ENCODE data around the gene TAF3. TPM values are rescaled to one million over a fixed set of nuclear protein-coding genes. Genes with fewer than 3 reads are reported as not detected.

The TAF3 gene
- polyA plus RNA-seq, 3 donors = 1.6 to 3.9 (median 3.4) TPM

DNA sequence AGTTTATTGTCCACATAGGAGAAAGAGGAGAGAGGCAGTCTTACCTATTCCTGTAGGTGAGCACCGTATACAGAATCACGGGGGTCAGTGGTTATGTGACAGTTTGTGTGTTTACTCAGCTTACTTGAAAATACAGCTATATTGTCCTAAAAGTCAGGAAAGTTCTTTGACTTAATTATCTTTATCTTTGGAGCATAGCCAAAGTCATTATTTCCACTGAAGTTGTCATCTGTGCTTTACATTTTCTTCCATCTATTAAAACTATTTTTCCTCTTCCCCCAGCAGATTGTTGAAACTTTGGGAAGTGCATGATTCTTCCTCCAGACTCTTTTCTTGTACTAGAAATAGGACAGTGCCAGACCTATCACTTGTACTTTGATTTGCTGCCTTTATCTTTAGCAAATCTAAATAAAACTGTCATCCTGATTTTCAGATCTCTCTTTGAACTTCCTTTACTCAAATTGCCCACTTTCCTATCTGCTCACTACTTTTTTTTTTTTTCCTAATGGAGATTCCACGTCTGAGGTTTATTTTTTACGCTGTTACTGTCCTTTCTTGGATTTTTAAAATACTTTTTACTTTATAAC lies 58.3 kb downstream of the TAF3 start:
- H3K79me2 ChIP-seq (ENCODE audit: insufficient read depth, low read length) = no peaks in the 10 kb centered on the region
- no peak overlapping the region for H3K27ac ChIP-seq (ENCODE audit: low read depth in 1 of 2, low read length in 2 of 2)
- no peak for DNase-seq
- no peaks in the 10 kb centered on the region for H3K27me3 ChIP-seq (ENCODE audit: control insufficient read depth in 2 of 2, insufficient read depth in 2 of 2, low read length in 2 of 2)
- H3K36me3 ChIP-seq (replicated peaks in 1 of 2; ENCODE audit: control insufficient read depth in 1 of 2, insufficient read depth in 2 of 2, low read length in 2 of 2) = no peaks in the 10 kb centered on the region
- no CpG with 5 or more reads among the region's 4 CpGs for WGBS (ENCODE audit: insufficient coverage)
- no peaks in the 10 kb centered on the region for H3K4me1 ChIP-seq (ENCODE audit: control insufficient read depth in 1 of 2, insufficient read depth in 2 of 2, low read length in 2 of 2)
- H3K27me3 Mint-ChIP-seq (ENCODE audit: low read depth in 3 of 3) = peaks cover 0 to 2% (median 2%) of the 10 kb centered on the region in 3 donors
- no peak overlapping the region for H3K4me3 ChIP-seq (replicated peaks in 1 of 3; ENCODE audit: low read depth in 2 of 3, low read length in 3 of 3)
- H3K36me3 Mint-ChIP-seq = no peaks in the 10 kb centered on the region
- H3K4me1 Mint-ChIP-seq = peaks cover 3% of the 10 kb centered on the region
- no peak overlapping the region for H3K27ac Mint-ChIP-seq
- peaks cover 0 to 2% (median 0%) of the 10 kb centered on the region in 7 donors for H3K9me3 Mint-ChIP-seq
- peaks cover 40% of the 10 kb centered on the region for H4K20me1 ChIP-seq (ENCODE audit: insufficient read depth, low read length)
- H3K4me2 ChIP-seq (replicated peaks; ENCODE audit: extremely low read depth, low read length, poor library complexity, severe bottlenecking) = no peak overlapping the region
- intact Hi-C loops (cut with micrococcal nuclease) = no loop called here
- H3K4me3 Mint-ChIP-seq = no peak overlapping the region
- H3K9me3 ChIP-seq (replicated peaks in 1 of 2; ENCODE audit: control insufficient read depth in 1 of 2, insufficient read depth in 1 of 2, low read length in 2 of 2) = no peaks in the 10 kb centered on the region
- H2AFZ ChIP-seq (ENCODE audit: insufficient read depth, low read depth, low read length, poor library complexity, severe bottlenecking) = no peak overlapping the region
- TF ChIP-seq, protein P1, sequence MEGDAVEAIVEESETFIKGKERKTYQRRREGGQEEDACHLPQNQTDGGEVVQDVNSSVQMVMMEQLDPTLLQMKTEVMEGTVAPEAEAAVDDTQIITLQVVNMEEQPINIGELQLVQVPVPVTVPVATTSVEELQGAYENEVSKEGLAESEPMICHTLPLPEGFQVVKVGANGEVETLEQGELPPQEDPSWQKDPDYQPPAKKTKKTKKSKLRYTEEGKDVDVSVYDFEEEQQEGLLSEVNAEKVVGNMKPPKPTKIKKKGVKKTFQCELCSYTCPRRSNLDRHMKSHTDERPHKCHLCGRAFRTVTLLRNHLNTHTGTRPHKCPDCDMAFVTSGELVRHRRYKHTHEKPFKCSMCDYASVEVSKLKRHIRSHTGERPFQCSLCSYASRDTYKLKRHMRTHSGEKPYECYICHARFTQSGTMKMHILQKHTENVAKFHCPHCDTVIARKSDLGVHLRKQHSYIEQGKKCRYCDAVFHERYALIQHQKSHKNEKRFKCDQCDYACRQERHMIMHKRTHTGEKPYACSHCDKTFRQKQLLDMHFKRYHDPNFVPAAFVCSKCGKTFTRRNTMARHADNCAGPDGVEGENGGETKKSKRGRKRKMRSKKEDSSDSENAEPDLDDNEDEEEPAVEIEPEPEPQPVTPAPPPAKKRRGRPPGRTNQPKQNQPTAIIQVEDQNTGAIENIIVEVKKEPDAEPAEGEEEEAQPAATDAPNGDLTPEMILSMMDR (IDR thresholded peaks at IDR 0.05) = no peak
- no peak overlapping the region for H3K9ac ChIP-seq (ENCODE audit: insufficient read depth, low read length, poor library complexity, severe bottlenecking)

DNA sequence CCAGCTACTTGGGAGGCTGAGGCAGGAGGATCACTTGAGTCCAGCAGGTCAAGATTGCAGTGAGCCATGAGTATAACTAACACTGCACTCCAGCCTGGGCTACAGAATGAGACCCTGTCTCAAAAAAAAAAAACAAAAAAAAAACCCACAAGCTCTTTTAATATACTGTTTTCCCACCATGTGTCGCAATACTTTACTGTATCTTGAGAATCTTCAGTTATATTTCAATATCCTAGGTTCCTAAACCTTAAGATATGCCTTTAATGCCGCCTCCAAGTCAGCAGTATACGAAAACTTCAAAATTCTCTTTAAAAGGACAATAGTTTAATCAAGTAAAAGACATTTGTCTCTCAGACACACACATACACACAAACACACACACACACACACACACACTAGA lies 62.8 kb downstream of the TAF3 start:
- Histone ChIP-seq H3K4me1 (ENCODE audit: control insufficient read depth in 1 of 2, insufficient read depth in 2 of 2, low read length in 2 of 2) (no peaks in the 10 kb centered on the region), H3K27me3 (ENCODE audit: control insufficient read depth in 2 of 2, insufficient read depth in 2 of 2, low read length in 2 of 2) (no peaks in the 10 kb centered on the region), H3K9ac (ENCODE audit: insufficient read depth, low read length, poor library complexity, severe bottlenecking) (no peak overlapping the region), H3K27ac (ENCODE audit: low read depth in 1 of 2, low read length in 2 of 2) (no peak overlapping the region), H3K4me2 (replicated peaks; ENCODE audit: extremely low read depth, low read length, poor library complexity, severe bottlenecking) (no peak overlapping the region), H3K4me3 (replicated peaks in 1 of 3; ENCODE audit: low read depth in 2 of 3, low read length in 3 of 3) (no peak overlapping the region), H3K36me3 (replicated peaks in 1 of 2; ENCODE audit: control insufficient read depth in 1 of 2, insufficient read depth in 2 of 2, low read length in 2 of 2) (no peaks in the 10 kb centered on the region), H3K9me3 (replicated peaks in 1 of 2; ENCODE audit: control insufficient read depth in 1 of 2, insufficient read depth in 1 of 2, low read length in 2 of 2) (no peaks in the 10 kb centered on the region), H3K79me2 (ENCODE audit: insufficient read depth, low read length) (no peaks in the 10 kb centered on the region), H2AFZ (ENCODE audit: insufficient read depth, low read depth, low read length, poor library complexity, severe bottlenecking) (no peak overlapping the region), H4K20me1 (ENCODE audit: insufficient read depth, low read length) (peaks cover 45% of the 10 kb centered on the region)
- no peak overlapping the region for H3K27ac Mint-ChIP-seq
- DNase-seq = no peak
- intact Hi-C loops (cut with micrococcal nuclease) = no loop called here
- H3K36me3 Mint-ChIP-seq = peaks cover 0 to 3% of the 10 kb centered on the region in 2 donors
- no CpG with 5 or more reads among the region's 3 CpGs for WGBS (ENCODE audit: insufficient coverage)
- peaks cover 0 to 2% (median 0%) of the 10 kb centered on the region in 3 donors for H3K27me3 Mint-ChIP-seq (ENCODE audit: low read depth in 3 of 3)
- H3K4me1 Mint-ChIP-seq = no peaks in the 10 kb centered on the region
- peaks cover 0 to 1% (median 0%) of the 10 kb centered on the region in 7 donors for H3K9me3 Mint-ChIP-seq
- no peak overlapping the region for H3K4me3 Mint-ChIP-seq
- TF ChIP-seq, protein P1 (IDR thresholded peaks at IDR 0.05) = no peak
